Lung (tissue), 12 donors: ENCODE data around the gene DTX3. TPM values are rescaled to one million over a fixed set of nuclear protein-coding genes. Genes with fewer than 3 reads are reported as not detected.

Source experiments
- ATAC-seq: fragments of 200-7000 bp; cut with Tn5 transposase; one replicate; pipeline ENCODE4 v1.9.1; 2020; ENCODE audit warnings: moderate number of reproducible peaks; ENCODE audit not compliant: insufficient read depth, low FRiP score
- DNase-seq, 3 donors: peaks; one replicate each; pipeline ENCODE4 v3.0.0-alpha.2; 2013 to 2017
- H3K27ac ChIP-seq, 2 donors: one replicate each; pipeline ENCODE4 v1.5.1; 2013; ENCODE audit warnings: mild to moderate bottlenecking in 2 of 2, moderate library complexity in 2 of 2, control low read depth in 1 of 2, inconsistent platforms in 1 of 2, low read depth in 1 of 2, low read length in 1 of 2
- H3K27me3 ChIP-seq, 3 donors: one replicate each; pipeline ENCODE4 v1.5.1; 2013; ENCODE audit warnings: low read length in 2 of 3; ENCODE audit not compliant: control insufficient read depth in 3 of 3, insufficient read depth in 3 of 3
- H3K36me3 ChIP-seq, 4 donors: one replicate each; pipeline ENCODE4 v1.5.1; 2013; ENCODE audit warnings: low read length in 4 of 4, mild to moderate bottlenecking in 1 of 4, moderate library complexity in 1 of 4; ENCODE audit not compliant: control insufficient read depth in 4 of 4, insufficient read depth in 4 of 4
- H3K4me1 ChIP-seq, 5 donors: one replicate each; pipeline ENCODE4 v1.5.1; 2013; ENCODE audit warnings: low read length in 5 of 5, mild to moderate bottlenecking in 2 of 5, moderate library complexity in 1 of 5; ENCODE audit not compliant: control insufficient read depth in 5 of 5, insufficient read depth in 5 of 5
- H3K4me3 ChIP-seq: one replicate; pipeline ENCODE4 v1.5.1; 2013; ENCODE audit warnings: mild to moderate bottlenecking, control low read depth, moderate library complexity
- H3K9ac ChIP-seq, 2 donors: one replicate each; pipeline ENCODE4 v1.5.1; 2013; ENCODE audit warnings: low read length in 2 of 2, control low read depth in 1 of 2; ENCODE audit not compliant: insufficient read depth in 1 of 2
- H3K9me3 ChIP-seq, 4 donors: one replicate each; pipeline ENCODE4 v1.5.1; 2013; ENCODE audit warnings: low read length in 3 of 4, mild to moderate bottlenecking in 1 of 4, moderate library complexity in 1 of 4; ENCODE audit not compliant: control insufficient read depth in 4 of 4, insufficient read depth in 3 of 4
- WGBS, 2 donors: extraction: QIAGEN DNeasy Blood & Tissue Kit; methylation state at CpG; one replicate each; pipeline ENCODE4 v1.1.7; 2013; 5-methylcytosine and 5-hydroxymethylcytosine counted together
- polyA plus RNA-seq, 2 donors: library from polyadenylated mRNA; stranded (reverse); fragments of 200-250 nt; gene quantifications; one replicate each; pipeline ENCODE4 v1.2.1, GENCODE V29; 2013
- total RNA-seq, 2 donors: library from RNA; depleted of rRNA in 1 of 2; stranded (reverse); fragments of >200 nt in 1 of 2; gene quantifications; one replicate each; pipeline ENCODE4 v1.2.1, GENCODE V29; 2014 to 2021
- TF ChIP-seq, protein P1 (sequence below): IDR thresholded peaks from 2 replicates; pipeline ENCODE4 v1.5.1; 2012; ENCODE audit warnings: mild to moderate bottlenecking; ENCODE audit errors: control extremely low read depth, extremely low read depth
- donor health status: control.
- donor health status: control.
- donor health status: Bipolar disorder and iron deficiency.
- donor health status: healthy.
- donor health status: DM: yes; HTN: yes; CAD: no.

The DTX3 gene
- total and polyA plus RNA-seq, 4 donors: 13.9 to 40.1 (median 24.9) TPM

DNA sequence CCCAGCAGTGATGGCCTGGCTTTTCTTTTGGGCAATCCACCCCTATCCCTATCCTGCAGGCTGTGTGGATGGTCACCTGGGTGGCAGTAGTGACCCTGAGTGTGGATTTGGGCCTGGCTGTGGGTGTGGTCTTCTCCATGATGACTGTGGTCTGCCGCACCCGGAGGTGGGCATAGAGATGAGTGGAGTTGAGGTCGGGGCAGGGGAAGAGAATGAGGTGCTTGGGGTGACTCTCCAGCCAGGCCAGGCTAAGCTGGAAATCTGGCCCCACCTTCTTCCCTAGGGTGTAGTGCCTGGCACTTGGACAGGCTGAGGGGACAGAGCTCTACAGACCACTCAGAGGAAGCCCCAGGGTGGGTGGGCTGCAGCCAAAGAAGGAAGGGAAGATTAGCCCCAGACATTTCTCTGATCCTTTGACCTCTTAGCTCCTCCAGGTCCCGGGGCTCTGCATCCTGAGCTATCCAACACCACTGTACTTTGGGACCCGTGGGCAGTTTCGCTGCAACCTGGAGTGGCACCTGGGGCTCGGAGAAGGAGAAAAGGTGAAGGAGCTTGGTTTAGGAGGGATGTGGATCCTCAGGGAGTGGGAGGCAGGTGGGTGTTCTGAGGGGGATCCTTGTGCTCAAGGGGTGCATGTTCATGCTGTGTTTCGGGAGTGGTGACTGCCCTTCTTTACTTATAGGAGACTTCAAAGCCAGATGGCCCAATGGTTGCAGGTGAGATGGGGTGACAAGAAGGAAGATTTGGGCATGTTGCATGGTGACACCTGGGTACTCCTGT lies 20.0 kb downstream of the DTX3 start:
- WGBS, 2 donors: 84 to 93% methylated on average over 8 of the region's 8 CpGs
- H3K4me1 ChIP-seq: peaks cover 0 to 24% (median 6%) of the 10 kb centered on the region in 5 donors
- no peaks in the 10 kb centered on the region for H3K36me3 ChIP-seq
- no peak overlapping the region for H3K9ac ChIP-seq
- DNase-seq (peak in 1 of 3 donors; percentile 8), ATAC-seq (no peak)
- peaks cover 2 to 93% (median 62%) of the 10 kb centered on the region in 3 donors for H3K27me3 ChIP-seq
- H3K27ac ChIP-seq: no peak overlapping the region
- TF ChIP-seq, protein P1, sequence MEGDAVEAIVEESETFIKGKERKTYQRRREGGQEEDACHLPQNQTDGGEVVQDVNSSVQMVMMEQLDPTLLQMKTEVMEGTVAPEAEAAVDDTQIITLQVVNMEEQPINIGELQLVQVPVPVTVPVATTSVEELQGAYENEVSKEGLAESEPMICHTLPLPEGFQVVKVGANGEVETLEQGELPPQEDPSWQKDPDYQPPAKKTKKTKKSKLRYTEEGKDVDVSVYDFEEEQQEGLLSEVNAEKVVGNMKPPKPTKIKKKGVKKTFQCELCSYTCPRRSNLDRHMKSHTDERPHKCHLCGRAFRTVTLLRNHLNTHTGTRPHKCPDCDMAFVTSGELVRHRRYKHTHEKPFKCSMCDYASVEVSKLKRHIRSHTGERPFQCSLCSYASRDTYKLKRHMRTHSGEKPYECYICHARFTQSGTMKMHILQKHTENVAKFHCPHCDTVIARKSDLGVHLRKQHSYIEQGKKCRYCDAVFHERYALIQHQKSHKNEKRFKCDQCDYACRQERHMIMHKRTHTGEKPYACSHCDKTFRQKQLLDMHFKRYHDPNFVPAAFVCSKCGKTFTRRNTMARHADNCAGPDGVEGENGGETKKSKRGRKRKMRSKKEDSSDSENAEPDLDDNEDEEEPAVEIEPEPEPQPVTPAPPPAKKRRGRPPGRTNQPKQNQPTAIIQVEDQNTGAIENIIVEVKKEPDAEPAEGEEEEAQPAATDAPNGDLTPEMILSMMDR: no peak
- no peak overlapping the region for H3K4me3 ChIP-seq
- peaks cover 0 to 2% (median 0%) of the 10 kb centered on the region in 4 donors for H3K9me3 ChIP-seq

DNA sequence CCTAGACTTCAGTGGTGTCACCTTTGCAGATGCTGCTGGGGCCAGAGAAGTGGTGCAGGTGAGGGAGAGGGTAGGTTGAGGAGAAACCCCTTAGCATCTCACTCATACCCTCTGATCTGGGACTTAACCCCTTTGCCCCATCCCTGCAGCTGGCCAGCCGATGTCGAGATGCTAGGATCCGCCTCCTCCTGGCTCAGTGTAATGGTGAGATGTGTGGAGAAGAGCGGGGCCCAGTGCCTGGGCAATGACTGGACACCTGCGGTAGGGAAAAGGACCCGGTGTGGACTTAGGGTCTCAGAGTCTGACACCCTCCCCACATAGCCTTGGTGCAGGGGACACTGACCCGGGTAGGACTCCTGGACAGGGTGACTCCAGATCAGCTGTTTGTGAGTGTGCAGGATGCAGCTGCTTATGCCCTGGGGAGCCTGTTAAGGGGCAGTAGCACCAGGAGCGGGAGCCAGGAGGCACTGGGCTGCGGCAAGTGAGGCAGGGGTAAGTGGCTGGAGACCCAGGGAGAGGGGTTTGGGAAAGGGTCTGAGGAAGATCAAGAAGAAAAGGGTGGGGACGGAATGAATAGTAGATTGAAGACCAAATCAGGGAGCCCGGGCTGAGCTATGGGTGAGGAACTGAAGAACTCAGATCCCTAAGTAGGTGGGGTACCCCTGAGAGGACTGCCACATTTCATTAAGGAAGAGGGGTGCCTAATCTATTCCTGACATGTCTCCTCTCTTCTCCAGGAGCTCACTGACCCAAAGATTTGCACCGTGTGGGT lies 20.8 kb downstream of the DTX3 start:
- Histone ChIP-seq H3K27ac (no peak overlapping the region), H3K36me3 (no peaks in the 10 kb centered on the region), H3K4me1 (peaks cover 0 to 24% (median 6%) of the 10 kb centered on the region in 5 donors), H3K9me3 (peaks cover 0 to 2% (median 0%) of the 10 kb centered on the region in 4 donors), H3K4me3 (no peak overlapping the region), H3K27me3 (peaks cover 2 to 92% (median 59%) of the 10 kb centered on the region in 3 donors), H3K9ac (no peak overlapping the region)
- no peak for ATAC-seq
- WGBS, 2 donors: 77 to 82% methylated on average over 12 of the region's 12 CpGs
- peak in 1 of 3 donors; percentile 14 for DNase-seq
- TF ChIP-seq, protein P1: no peak

DNA sequence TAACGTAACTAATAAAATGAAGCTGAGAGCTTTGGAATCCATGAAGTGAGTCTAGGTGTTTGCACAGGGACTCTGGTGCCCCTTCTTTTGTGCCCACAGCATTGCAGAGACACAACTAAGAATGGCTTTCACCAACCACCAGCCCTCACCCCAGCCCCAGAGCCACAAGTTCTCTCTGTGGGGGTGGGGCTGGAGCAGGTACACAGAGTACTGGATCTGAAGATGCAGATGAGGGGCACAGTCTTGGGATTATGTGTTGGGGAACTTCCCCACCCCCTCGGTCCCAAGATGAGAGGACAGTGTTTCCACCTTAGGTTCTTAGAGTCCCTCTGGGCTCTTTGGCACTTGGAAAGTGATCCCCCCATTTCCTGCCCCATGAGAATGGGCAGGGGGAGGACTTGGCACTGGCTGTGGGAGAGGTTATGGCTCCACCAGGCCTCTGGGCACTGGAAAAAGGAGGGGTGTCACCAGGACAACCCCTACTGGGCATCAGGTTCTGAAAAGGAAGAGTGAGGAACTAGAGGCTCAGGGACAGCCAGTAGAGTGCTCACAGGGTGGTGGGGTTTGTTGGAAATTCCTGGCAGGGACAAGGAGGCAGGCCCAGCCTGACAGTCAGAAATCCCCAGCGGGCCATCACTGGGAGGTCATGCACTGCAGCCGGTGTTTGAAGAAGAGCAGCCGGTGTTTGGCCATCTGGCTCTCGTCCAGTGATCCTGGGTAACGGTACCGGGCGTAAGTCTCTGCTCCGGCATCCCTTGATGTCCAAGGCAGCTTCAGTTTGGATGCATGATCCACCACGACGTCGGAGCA lies 21.7 kb downstream of the DTX3 start:
- ATAC-seq (no peak), DNase-seq (peak in 1 of 3 donors; percentile 26)
- H3K9ac ChIP-seq: no peak overlapping the region
- peaks cover 0 to 92% (median 59%) of the 10 kb centered on the region in 3 donors for H3K27me3 ChIP-seq
- no peak overlapping the region for H3K4me3 ChIP-seq
- no peak overlapping the region for H3K27ac ChIP-seq
- H3K4me1 ChIP-seq: peaks cover 0 to 18% (median 6%) of the 10 kb centered on the region in 5 donors
- peaks cover 0 to 2% (median 0%) of the 10 kb centered on the region in 4 donors for H3K9me3 ChIP-seq
- TF ChIP-seq, protein P1: no peak
- H3K36me3 ChIP-seq: no peaks in the 10 kb centered on the region
- WGBS, 2 donors: 43 to 49% methylated on average over 13 of the region's 13 CpGs
